ENCODE data around the gene IFT43. TPM values are rescaled to one million over a fixed set of nuclear protein-coding genes. Genes with fewer than 3 reads are reported as not detected.

Gene IFT43
- total and polyA plus RNA-seq, 9 of the 15 experiments (the other 6 are each of a cell fraction or from before 2014, with no cell fraction given): 4.9 to 12.8 (median 8.0) TPM

DNA sequence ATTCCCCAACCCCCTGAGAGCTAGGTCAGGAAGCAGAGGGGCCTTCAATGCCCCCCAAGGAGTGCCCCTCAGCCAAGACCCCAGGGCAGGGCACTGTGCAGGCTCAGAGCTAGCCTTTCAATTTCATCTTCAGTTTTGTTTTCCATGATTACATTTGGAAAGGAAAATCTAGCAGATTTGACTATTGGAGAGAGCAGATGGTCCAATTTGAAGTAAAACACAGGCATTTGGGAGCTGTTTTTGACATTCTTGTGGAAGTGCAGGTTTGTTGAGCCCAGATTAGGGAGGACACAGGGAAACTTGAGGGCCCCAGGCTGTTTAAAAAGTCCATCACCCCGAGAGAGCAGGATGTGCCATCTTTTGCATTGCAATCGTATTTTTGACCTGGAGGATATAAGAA lies 107.5 kb downstream of the IFT43 start (continued):
- TF ChIP-seq KDM5B (IDR thresholded peaks at IDR 0.05; ENCODE audit: insufficient replicate concordance, low read depth, low read length): no peak
- no peak for TF ChIP-seq ADNP (tag; IDR thresholded peaks at IDR 0.05)
- TF ChIP-seq NCOA4 (IDR thresholded peaks at IDR 0.05; ENCODE audit: partially characterized antibody): no peak
- TF ChIP-seq, protein P1, sequence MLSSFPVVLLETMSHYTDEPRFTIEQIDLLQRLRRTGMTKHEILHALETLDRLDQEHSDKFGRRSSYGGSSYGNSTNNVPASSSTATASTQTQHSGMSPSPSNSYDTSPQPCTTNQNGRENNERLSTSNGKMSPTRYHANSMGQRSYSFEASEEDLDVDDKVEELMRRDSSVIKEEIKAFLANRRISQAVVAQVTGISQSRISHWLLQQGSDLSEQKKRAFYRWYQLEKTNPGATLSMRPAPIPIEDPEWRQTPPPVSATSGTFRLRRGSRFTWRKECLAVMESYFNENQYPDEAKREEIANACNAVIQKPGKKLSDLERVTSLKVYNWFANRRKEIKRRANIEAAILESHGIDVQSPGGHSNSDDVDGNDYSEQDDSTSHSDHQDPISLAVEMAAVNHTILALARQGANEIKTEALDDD (IDR thresholded peaks at IDR 0.05): no peak

- peaks cover 12 to 32% of the 10 kb centered on the region in 2 experiments; a peak in 4 of 5 replicates for H3K27me3 ChIP-seq (ENCODE audit: control insufficient read depth in 2 of 2, insufficient read depth in 2 of 2, low read length in 2 of 2)
- WGBS (ENCODE audit: insufficient coverage, low coverage, missing lambda C conversion rate): 10% methylated on average over 5 of the region's 5 CpGs
Observed at GRCh38 chr14:76096257-76096656, 110.7 kb downstream of the IFT43 start.

More at GRCh38 chr14:76096257-76096656, 110.7 kb downstream of the IFT43 start:
- ChIA-PET POLR2A (no interaction called here), CTCF (ENCODE audit: low intra/inter-chr PET ratio) (no interaction called here)
- Histone ChIP-seq H3K27ac (ENCODE audit: extremely low read depth, low read depth, low read length) (no peak overlapping the region), H3K79me2 (ENCODE audit: control insufficient read depth, insufficient read depth, low read length) (no peaks in the 10 kb centered on the region), H3K9me3 (replicated peaks; ENCODE audit: control insufficient read depth, insufficient read depth, low read depth, low read length) (no peaks in the 10 kb centered on the region), H3K4me1 (replicated peaks in 1 of 2; ENCODE audit: control insufficient read depth in 2 of 2, insufficient read depth in 2 of 2, low read length in 2 of 2) (peaks cover 0 to 7% of the 10 kb centered on the region in 2 experiments; a peak in 2 of 5 replicates), H3K4me2 (ENCODE audit: insufficient read depth, low read length) (no peak overlapping the region), H3K36me3 (ENCODE audit: control insufficient read depth, insufficient read depth, low read length) (no peaks in the 10 kb centered on the region), H3K4me3 (no peak overlapping the region), H3K9ac (ENCODE audit: insufficient read depth in 1 of 2, low read depth in 2 of 2, low read length in 2 of 2) (no peak overlapping the region), H4K20me1 (replicated peaks; ENCODE audit: control insufficient read depth, insufficient read depth, low read length) (no peaks in the 10 kb centered on the region), H3K9me1 (ENCODE audit: control insufficient read depth, insufficient read depth, low read length) (no peaks in the 10 kb centered on the region), H2AFZ (ENCODE audit: low read depth, low read length) (no peak overlapping the region)
- in situ Hi-C loops (cut with MboI): no loop called here
- no peak for TF ChIP-seq ZNF354B (CRISPR knock-in tag; IDR thresholded peaks at IDR 0.05)
- ATAC-seq (no peak), DNase-seq (ENCODE audit: extremely low read depth in 1 of 4, low spot score in 3 of 4) (no peak), FAIRE-seq (no peak)
- intact Hi-C loops (cut with micrococcal nuclease): no loop called here
- no TSS peak for BruUV-seq (replicated peaks)

Measured in K562 (cell line).